Trophoblast cell (in vitro differentiated cells and primary cell): ENCODE measurements around the gene ANKRD65.
A peak's percentile ranks its signal among the peaks of the same experiment; 100 is the strongest.
"Not testable (repeated sequence)": the region's sequence is repeated elsewhere in the genome, so short reads cannot be mapped to it uniquely, and the experiment has no call there.

Experiments
- DNase-seq, 2 donors: peaks; one replicate each; pipeline ENCODE4 v3.0.0-alpha.2; 2016
- H2AFZ ChIP-seq: 2 replicates; pipeline ENCODE4 v1.6.1; 2013; ENCODE audit warnings: low read length, moderate library complexity, mild to moderate bottlenecking; ENCODE audit not compliant: insufficient read depth, poor library complexity
- H2AK5ac ChIP-seq: 2 replicates; pipeline ENCODE4 v1.6.1; 2013; ENCODE audit warnings: mild to moderate bottlenecking, low read length
- H2BK120ac ChIP-seq: 2 replicates; pipeline ENCODE4 v1.6.1; 2013; ENCODE audit warnings: low read length, mild to moderate bottlenecking, moderate library complexity; ENCODE audit not compliant: insufficient read depth, poor library complexity
- H2BK12ac ChIP-seq: 2 replicates; pipeline ENCODE4 v1.6.1; 2013; ENCODE audit warnings: mild to moderate bottlenecking, low read length, moderate library complexity
- H2BK5ac ChIP-seq: 2 replicates; pipeline ENCODE4 v1.6.1; 2013; ENCODE audit warnings: low read length, low read depth, moderate library complexity, mild to moderate bottlenecking; ENCODE audit not compliant: poor library complexity
- H3K14ac ChIP-seq: 2 replicates; pipeline ENCODE4 v1.6.1; 2013; ENCODE audit warnings: mild to moderate bottlenecking, low read length
- H3K18ac ChIP-seq: 2 replicates; pipeline ENCODE4 v1.6.1; 2013; ENCODE audit warnings: mild to moderate bottlenecking, low read length
- H3K23ac ChIP-seq: 2 replicates; pipeline ENCODE4 v1.6.1; 2013; ENCODE audit warnings: low read length
- H3K27ac ChIP-seq: 2 replicates; pipeline ENCODE4 v1.5.1; 2013; ENCODE audit warnings: low read depth, mild to moderate bottlenecking, inconsistent platforms, low read length, moderate library complexity
- H3K27me3 ChIP-seq: 2 replicates; pipeline ENCODE4 v1.6.1; 2013; ENCODE audit warnings: inconsistent platforms, mild to moderate bottlenecking, low read length, moderate library complexity; ENCODE audit not compliant: insufficient read depth
- H3K36me3 ChIP-seq, 2 experiments: 1 replicate in 1 of 2; 2 replicates in 1 of 2; pipeline ENCODE4 v1.6.1; 2013; ENCODE audit warnings: low read length in 2 of 2, mild to moderate bottlenecking in 2 of 2, moderate library complexity in 1 of 2; ENCODE audit not compliant: insufficient read depth in 2 of 2, control insufficient read depth in 1 of 2
- H3K4ac ChIP-seq: 2 replicates; pipeline ENCODE4 v1.6.1; 2013; ENCODE audit warnings: low read depth, mild to moderate bottlenecking, low read length, moderate library complexity
- H3K4me1 ChIP-seq, 2 experiments: 1 replicate in 1 of 2; 2 replicates in 1 of 2; pipeline ENCODE4 v1.6.1; 2013; ENCODE audit warnings: low read length in 2 of 2, mild to moderate bottlenecking in 2 of 2, moderate library complexity in 1 of 2; ENCODE audit not compliant: insufficient read depth in 2 of 2, control insufficient read depth in 1 of 2
- H3K4me2 ChIP-seq: 2 replicates; pipeline ENCODE4 v1.6.1; 2013; ENCODE audit warnings: inconsistent platforms, mild to moderate bottlenecking, low read length, moderate library complexity
- H3K4me3 ChIP-seq: 2 replicates; pipeline ENCODE4 v1.5.1; 2013; ENCODE audit warnings: mild to moderate bottlenecking, low read depth, low read length, inconsistent platforms
- H3K79me1 ChIP-seq: one replicate; pipeline ENCODE4 v1.6.1; 2013; ENCODE audit warnings: low read length
- H3K79me2 ChIP-seq: 2 replicates; pipeline ENCODE4 v1.6.1; 2013; ENCODE audit warnings: low read length, mild to moderate bottlenecking; ENCODE audit not compliant: control insufficient read depth, insufficient read depth, poor library complexity
- H3K9ac ChIP-seq: 2 replicates; pipeline ENCODE4 v1.6.1; 2013; ENCODE audit warnings: mild to moderate bottlenecking, low read length
- H3K9me3 ChIP-seq: 2 replicates; pipeline ENCODE4 v1.6.1; 2013; ENCODE audit warnings: low read depth, mild to moderate bottlenecking, control low read depth, inconsistent platforms, low read length; ENCODE audit not compliant: insufficient read depth
- H4K12ac ChIP-seq: 2 replicates; pipeline ENCODE4 v1.6.1; 2013; ENCODE audit warnings: low read depth, mild to moderate bottlenecking, low read length, moderate library complexity
- H4K8ac ChIP-seq: 2 replicates; pipeline ENCODE4 v1.6.1; 2013; ENCODE audit warnings: low read depth, mild to moderate bottlenecking, low read length, moderate library complexity
- H4K91ac ChIP-seq: one replicate; pipeline ENCODE4 v1.6.1; 2013; ENCODE audit warnings: low read depth, mild to moderate bottlenecking, low read length, moderate library complexity
- WGBS: extraction: QIAGEN DNeasy Blood & Tissue Kit; methylation state at CpG from one replicate; pipeline ENCODE4 v1.1.7; 2013; ENCODE audit warnings: missing lambda C conversion rate; ENCODE audit not compliant: insufficient read length, insufficient coverage; ENCODE audit errors: extremely low coverage; 5-methylcytosine and 5-hydroxymethylcytosine counted together

Gene ANKRD65

GRCh38 chr1:1411626-1412025 lies 9.4 kb downstream of the ANKRD65 start:
- no peak overlapping the region for H3K27ac ChIP-seq
- H3K79me2 ChIP-seq = peaks cover 13% of the 10 kb centered on the region
- no peak overlapping the region for H3K18ac ChIP-seq
- no peak overlapping the region for H3K4me2 ChIP-seq
- no peak for DNase-seq
- H4K12ac ChIP-seq = no peak overlapping the region
- H2AFZ ChIP-seq = no peak overlapping the region
- H4K91ac ChIP-seq = no peak overlapping the region
- H2AK5ac ChIP-seq = no peak overlapping the region
- H2BK120ac ChIP-seq = no peak overlapping the region
- peaks cover 9% of the 10 kb centered on the region for H3K79me1 ChIP-seq
- no peak overlapping the region for H2BK5ac ChIP-seq
- H3K4ac ChIP-seq = no peak overlapping the region
- no peak overlapping the region for H3K4me3 ChIP-seq
- no peak overlapping the region for H3K14ac ChIP-seq
- H3K9me3 ChIP-seq = peaks cover 2% of the 10 kb centered on the region
- H2BK12ac ChIP-seq = no peak overlapping the region
- H3K4me1 ChIP-seq = peaks cover 7 to 8% of the 10 kb centered on the region in 2 experiments
- peaks cover 0 to 6% of the 10 kb centered on the region in 2 experiments for H3K36me3 ChIP-seq
- no CpG with 5 or more reads among the region's 13 CpGs for WGBS
- no peak overlapping the region for H3K9ac ChIP-seq
- H3K27me3 ChIP-seq = no peaks in the 10 kb centered on the region
- H4K8ac ChIP-seq = no peak overlapping the region
- no peak overlapping the region for H3K23ac ChIP-seq

- H3K36me3 ChIP-seq = peaks cover 8 to 15% of the 10 kb centered on the region in 2 experiments
- not testable (repeated sequence) for H3K9me3 ChIP-seq, H3K27me3 ChIP-seq, H3K4me3 ChIP-seq, H3K4ac ChIP-seq, H2AFZ ChIP-seq, H4K91ac ChIP-seq, H2BK120ac ChIP-seq, DNase-seq, H3K9ac ChIP-seq, H2AK5ac ChIP-seq, H4K12ac ChIP-seq, H3K18ac ChIP-seq, H3K23ac ChIP-seq, H4K8ac ChIP-seq, H3K27ac ChIP-seq, H3K14ac ChIP-seq, H2BK12ac ChIP-seq, H3K4me2 ChIP-seq, H2BK5ac ChIP-seq
- H3K4me1 ChIP-seq = peaks cover 11 to 14% of the 10 kb centered on the region in 2 experiments
- no CpG with 5 or more reads among the region's 8 CpGs for WGBS
- H3K79me1 ChIP-seq = peaks cover 12% of the 10 kb centered on the region
- H3K79me2 ChIP-seq = peaks cover 17% of the 10 kb centered on the region
Measured at GRCh38 chr1:1410238-1410637, 10.8 kb downstream of the ANKRD65 start.

GRCh38 chr1:1407636-1408318 lies 13.3 kb downstream of the ANKRD65 start:
- Histone ChIP-seq H2AK5ac (peak overlapping the region; percentile 87), H2BK12ac (no peak overlapping the region), H4K12ac (peak overlapping the region; percentile 87), H3K4me2 (peak overlapping the region; percentile 55), H3K27me3 (no peaks in the 10 kb centered on the region), H4K8ac (peak overlapping the region; percentile 97), H3K79me1 (peaks cover 12% of the 10 kb centered on the region), H3K36me3 (peaks cover 25 to 27% of the 10 kb centered on the region in 2 experiments), H2AFZ (peak overlapping the region; percentile 68), H3K23ac (no peak overlapping the region), H3K18ac (peak overlapping the region; percentile 88), H3K4me3 (peak overlapping the region; percentile 91), H3K4me1 (peaks cover 11 to 14% of the 10 kb centered on the region in 2 experiments), H4K91ac (peak overlapping the region; percentile 95), H2BK120ac (peak overlapping the region; percentile 79), H2BK5ac (peak overlapping the region; percentile 91), H3K4ac (peak overlapping the region; percentile 96), H3K27ac (peak overlapping the region; percentile 78), H3K79me2 (peaks cover 17% of the 10 kb centered on the region), H3K9me3 (peaks cover 2% of the 10 kb centered on the region), H3K9ac (peak overlapping the region; percentile 93), H3K14ac (peak overlapping the region; percentile 96)
- peak; percentile 30 to 64 for DNase-seq
- no CpG with 5 or more reads among the region's 41 CpGs for WGBS

- H2AFZ ChIP-seq = peak within 1 kb of the TSS; percentile 87
- H3K4me3 ChIP-seq = peak within 1 kb of the TSS; percentile 91
- H2AK5ac ChIP-seq = peak within 1 kb of the TSS; percentile 98
- peak within 1 kb of the TSS; percentile 96 for H3K4ac ChIP-seq
- peak; percentile 93 to 95 for DNase-seq
- peak within 1 kb of the TSS; percentile 10 for H2BK12ac ChIP-seq
- peak within 1 kb of the TSS; percentile 95 for H4K91ac ChIP-seq
- peak within 1 kb of the TSS; percentile 88 for H3K4me2 ChIP-seq
- H3K9me3 ChIP-seq = peaks cover 2% of the 10 kb centered on the region
- peaks cover 33 to 34% of the 10 kb centered on the region in 2 experiments for H3K36me3 ChIP-seq
- H3K23ac ChIP-seq = no peak within 1 kb of the TSS
- H3K79me1 ChIP-seq = peaks cover 12% of the 10 kb centered on the region
- peak within 1 kb of the TSS; percentile 98 for H4K8ac ChIP-seq
- no peaks in the 10 kb centered on the region for H3K27me3 ChIP-seq
- WGBS = no CpG with 5 or more reads among the region's 98 CpGs
- H3K14ac ChIP-seq = peak within 1 kb of the TSS; percentile 96
- H3K18ac ChIP-seq = peak within 1 kb of the TSS; percentile 89
- peaks cover 17% of the 10 kb centered on the region for H3K79me2 ChIP-seq
- peaks cover 11 to 14% of the 10 kb centered on the region in 2 experiments for H3K4me1 ChIP-seq
- H4K12ac ChIP-seq = peak within 1 kb of the TSS; percentile 99
- peak within 1 kb of the TSS; percentile 80 for H2BK120ac ChIP-seq
- peak within 1 kb of the TSS; percentile 78 for H3K27ac ChIP-seq
- peak within 1 kb of the TSS; percentile 93 for H3K9ac ChIP-seq
- H2BK5ac ChIP-seq = peak within 1 kb of the TSS; percentile 91
Measured at GRCh38 chr1:1406821-1407635, 14.0 kb downstream of the ANKRD65 start, which contains the start of gene MRPL20. Gene MRPL20, minus strand, starts transcription at chr1:1407293. Its CDS starts 76 bp downstream, at chr1:1407217.
